WTC11 (cell line): ENCODE results near the gene HES2.

ENCODE experiments used
- CTCF ChIP-seq: fragments of 200-600 bp; IDR thresholded peaks from 2 replicates; pipeline ENCODE4 v1.8.0; 2022; ENCODE audit warnings: antibody characterized with exemption
- KAT7 ChIP-seq: sonication (generic); formaldehyde crosslinking; IDR thresholded peaks from 2 replicates; pipeline ENCODE4 v1.8.1; 2023; ENCODE audit warnings: missing genetic modification reagents, mild to moderate bottlenecking, borderline replicate concordance
- TCF7 ChIP-seq: sonication (generic); formaldehyde crosslinking; IDR thresholded peaks from 2 replicates; pipeline ENCODE4 v1.8.0; 2022; ENCODE audit warnings: mild to moderate bottlenecking, low read depth, missing genetic modification reagents, moderate library complexity
- TEAD4 ChIP-seq: sonication (generic); formaldehyde crosslinking; IDR thresholded peaks from 2 replicates; pipeline ENCODE4 v1.8.0; 2022; ENCODE audit warnings: mild to moderate bottlenecking, missing genetic modification reagents
- ZNF121 ChIP-seq: sonication (generic); formaldehyde crosslinking; IDR thresholded peaks from 2 replicates; pipeline ENCODE4 v1.8.0; 2023; ENCODE audit warnings: missing genetic modification reagents
- ZNF317 ChIP-seq: sonication (generic); formaldehyde crosslinking; IDR thresholded peaks from 2 replicates; pipeline ENCODE4 v1.8.1; 2023; ENCODE audit warnings: low read depth, mild to moderate bottlenecking, moderate library complexity, missing genetic modification reagents, borderline replicate concordance
- TF ChIP-seq, protein P1 (sequence below): sonication (generic); formaldehyde crosslinking; IDR thresholded peaks from 2 replicates; pipeline ENCODE4 v1.8.0; 2023; ENCODE audit warnings: mild to moderate bottlenecking, missing genetic modification reagents

- TF ChIP-seq, protein P1, sequence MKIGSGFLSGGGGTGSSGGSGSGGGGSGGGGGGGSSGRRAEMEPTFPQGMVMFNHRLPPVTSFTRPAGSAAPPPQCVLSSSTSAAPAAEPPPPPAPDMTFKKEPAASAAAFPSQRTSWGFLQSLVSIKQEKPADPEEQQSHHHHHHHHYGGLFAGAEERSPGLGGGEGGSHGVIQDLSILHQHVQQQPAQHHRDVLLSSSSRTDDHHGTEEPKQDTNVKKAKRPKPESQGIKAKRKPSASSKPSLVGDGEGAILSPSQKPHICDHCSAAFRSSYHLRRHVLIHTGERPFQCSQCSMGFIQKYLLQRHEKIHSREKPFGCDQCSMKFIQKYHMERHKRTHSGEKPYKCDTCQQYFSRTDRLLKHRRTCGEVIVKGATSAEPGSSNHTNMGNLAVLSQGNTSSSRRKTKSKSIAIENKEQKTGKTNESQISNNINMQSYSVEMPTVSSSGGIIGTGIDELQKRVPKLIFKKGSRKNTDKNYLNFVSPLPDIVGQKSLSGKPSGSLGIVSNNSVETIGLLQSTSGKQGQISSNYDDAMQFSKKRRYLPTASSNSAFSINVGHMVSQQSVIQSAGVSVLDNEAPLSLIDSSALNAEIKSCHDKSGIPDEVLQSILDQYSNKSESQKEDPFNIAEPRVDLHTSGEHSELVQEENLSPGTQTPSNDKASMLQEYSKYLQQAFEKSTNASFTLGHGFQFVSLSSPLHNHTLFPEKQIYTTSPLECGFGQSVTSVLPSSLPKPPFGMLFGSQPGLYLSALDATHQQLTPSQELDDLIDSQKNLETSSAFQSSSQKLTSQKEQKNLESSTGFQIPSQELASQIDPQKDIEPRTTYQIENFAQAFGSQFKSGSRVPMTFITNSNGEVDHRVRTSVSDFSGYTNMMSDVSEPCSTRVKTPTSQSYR (CRISPR knock-in tag) = no peak
- TF ChIP-seq TCF7 = no peak
- no peak for TF ChIP-seq ZNF121
- no peak for TF ChIP-seq CTCF
- no peak for TF ChIP-seq ZNF317 (CRISPR knock-in tag)
- TF ChIP-seq KAT7 (CRISPR knock-in tag) = no peak
- no peak for TF ChIP-seq TEAD4 (CRISPR knock-in tag)
Observed at GRCh38 chr1:6467744-6468688, 48.3 kb upstream of the HES2 start.
